ENCODE data around the gene MYO7B. TPM values are rescaled to one million over a fixed set of nuclear protein-coding genes. Genes with fewer than 3 reads are reported as not detected.
"Not testable (repeated sequence)": the region's sequence is repeated elsewhere in the genome, so short reads cannot be mapped to it uniquely, and the experiment has no call there.

Gene MYO7B
- polyA plus RNA-seq, 4 donors = 85.6 to 617 (median 462) TPM

- no peaks in the 10 kb centered on the region for H3K27me3 ChIP-seq (ENCODE audit: control insufficient read depth in 3 of 3, insufficient read depth in 3 of 3, low read length in 3 of 3)
- peaks cover 0 to 8% (median 0%) of the 10 kb centered on the region in 3 donors for H3K4me1 ChIP-seq (ENCODE audit: control insufficient read depth in 3 of 3, insufficient read depth in 2 of 3, low read depth in 1 of 3, low read length in 2 of 3)
- no peak for FAIRE-seq
- H3K36me3 ChIP-seq (ENCODE audit: control insufficient read depth in 3 of 3, insufficient read depth in 2 of 3, low read depth in 1 of 3, low read length in 3 of 3) = peaks cover 9 to 84% (median 20%) of the 10 kb centered on the region in 3 donors
- H3K4me3 ChIP-seq (ENCODE audit: low read depth in 1 of 3, low read length in 3 of 3) = no peak overlapping the region
- H3K27ac ChIP-seq (ENCODE audit: low read depth in 1 of 3, low read length in 2 of 3) = no peak overlapping the region
- WGBS, 3 donors = 85 to 87% (median 85%) methylated on average over 5 of the region's 5 CpGs
- DNase-seq = no peak
- H3K9me3 ChIP-seq (ENCODE audit: control insufficient read depth in 2 of 2, insufficient read depth in 1 of 2, low read depth in 1 of 2, low read length in 1 of 2) = no peaks in the 10 kb centered on the region
Measured at GRCh38 chr2:127567351-127567854, 31.9 kb downstream of the MYO7B start.

- no peak overlapping the region for H3K4me3 ChIP-seq (ENCODE audit: low read depth in 1 of 3, low read length in 3 of 3)
- peaks cover 9 to 84% (median 20%) of the 10 kb centered on the region in 3 donors for H3K36me3 ChIP-seq (ENCODE audit: control insufficient read depth in 3 of 3, insufficient read depth in 2 of 3, low read depth in 1 of 3, low read length in 3 of 3)
- 92 to 96% (median 92%) methylated on average over 6 of the region's 6 CpGs for WGBS, 3 donors
- H3K27ac ChIP-seq (ENCODE audit: low read depth in 1 of 3, low read length in 2 of 3) = no peak overlapping the region
- DNase-seq (no peak), FAIRE-seq (no peak)
- H3K4me1 ChIP-seq (ENCODE audit: control insufficient read depth in 3 of 3, insufficient read depth in 2 of 3, low read depth in 1 of 3, low read length in 2 of 3) = peaks cover 0 to 8% (median 0%) of the 10 kb centered on the region in 3 donors
- H3K9me3 ChIP-seq (ENCODE audit: control insufficient read depth in 2 of 2, insufficient read depth in 1 of 2, low read depth in 1 of 2, low read length in 1 of 2) = no peaks in the 10 kb centered on the region
- no peaks in the 10 kb centered on the region for H3K27me3 ChIP-seq (ENCODE audit: control insufficient read depth in 3 of 3, insufficient read depth in 3 of 3, low read length in 3 of 3)
Measured at GRCh38 chr2:127568128-127568527, 32.6 kb downstream of the MYO7B start.

GRCh38 chr2:127569666-127570065, 34.2 kb downstream of the MYO7B start:
- 85 to 92% (median 86%) methylated on average over 6 of the region's 6 CpGs for WGBS, 3 donors
- FAIRE-seq (no peak), DNase-seq (no peak)
- H3K27ac ChIP-seq (ENCODE audit: low read depth in 1 of 3, low read length in 2 of 3) = no peak overlapping the region
- H3K9me3 ChIP-seq (ENCODE audit: control insufficient read depth in 2 of 2, insufficient read depth in 1 of 2, low read depth in 1 of 2, low read length in 1 of 2) = no peaks in the 10 kb centered on the region
- no peak overlapping the region for H3K4me3 ChIP-seq (ENCODE audit: low read depth in 1 of 3, low read length in 3 of 3)
- peaks cover 9 to 85% (median 16%) of the 10 kb centered on the region in 3 donors for H3K36me3 ChIP-seq (ENCODE audit: control insufficient read depth in 3 of 3, insufficient read depth in 2 of 3, low read depth in 1 of 3, low read length in 3 of 3)
- no peaks in the 10 kb centered on the region for H3K27me3 ChIP-seq (ENCODE audit: control insufficient read depth in 3 of 3, insufficient read depth in 3 of 3, low read length in 3 of 3)
- H3K4me1 ChIP-seq (ENCODE audit: control insufficient read depth in 3 of 3, insufficient read depth in 2 of 3, low read depth in 1 of 3, low read length in 2 of 3) = no peaks in the 10 kb centered on the region

- H3K4me3 ChIP-seq (ENCODE audit: low read depth in 1 of 3, low read length in 3 of 3) = no peak overlapping the region
- peaks cover 9 to 82% (median 11%) of the 10 kb centered on the region in 3 donors for H3K36me3 ChIP-seq (ENCODE audit: control insufficient read depth in 3 of 3, insufficient read depth in 2 of 3, low read depth in 1 of 3, low read length in 3 of 3)
- H3K27ac ChIP-seq (ENCODE audit: low read depth in 1 of 3, low read length in 2 of 3) = no peak overlapping the region
- FAIRE-seq (no peak), DNase-seq (no peak)
- H3K9me3 ChIP-seq (ENCODE audit: control insufficient read depth in 2 of 2, insufficient read depth in 1 of 2, low read depth in 1 of 2, low read length in 1 of 2) = no peaks in the 10 kb centered on the region
- no peaks in the 10 kb centered on the region for H3K27me3 ChIP-seq (ENCODE audit: control insufficient read depth in 3 of 3, insufficient read depth in 3 of 3, low read length in 3 of 3)
- no peaks in the 10 kb centered on the region for H3K4me1 ChIP-seq (ENCODE audit: control insufficient read depth in 3 of 3, insufficient read depth in 2 of 3, low read depth in 1 of 3, low read length in 2 of 3)
- WGBS, 3 donors = 71 to 82% (median 76%) methylated on average over 18 of the region's 18 CpGs
Measured at GRCh38 chr2:127570282-127571250, 35.1 kb downstream of the MYO7B start.

DNA sequence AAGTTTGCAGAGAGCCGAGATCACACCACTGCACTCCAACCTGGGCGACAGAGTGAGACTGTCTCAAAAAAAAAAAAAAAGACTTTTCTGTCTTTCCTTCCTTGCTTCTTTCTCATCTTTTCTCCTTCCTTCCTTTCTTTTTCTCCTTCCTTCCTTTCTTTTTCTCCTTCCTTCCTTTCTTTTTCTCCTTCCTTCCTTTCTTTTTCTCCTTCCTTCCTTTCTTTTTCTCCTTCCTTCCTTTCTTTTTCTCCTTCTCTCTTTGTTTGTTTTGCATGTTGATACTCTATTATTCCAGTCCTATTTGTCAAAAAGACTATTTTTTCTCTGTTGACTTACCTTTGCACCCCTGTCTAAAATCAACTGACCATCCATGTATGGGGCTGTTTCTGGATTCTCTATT, 36.9 kb downstream of the MYO7B start:
- WGBS, 3 donors = 93 to 95% (median 94%) methylated on average over 2 of the region's 2 CpGs

DNA sequence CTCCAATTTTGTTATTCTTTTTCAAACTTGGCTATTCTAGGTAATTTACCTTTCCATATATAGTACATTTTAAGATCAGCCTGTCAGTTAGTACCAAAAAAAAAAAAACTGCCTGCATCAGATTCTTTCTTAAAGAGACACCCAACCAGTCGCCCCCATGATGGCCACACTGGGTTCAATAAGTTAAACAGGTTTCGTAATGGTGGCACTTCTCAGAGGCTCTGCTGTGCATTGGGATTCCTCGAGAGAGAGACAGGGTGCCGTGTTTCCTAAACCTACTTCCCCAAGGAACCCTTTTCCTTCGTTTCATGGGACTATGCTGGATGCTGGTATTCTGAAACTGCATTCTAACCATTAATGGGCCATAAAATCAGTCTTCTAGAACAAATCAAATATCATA, 37.4 kb downstream of the MYO7B start:
- FAIRE-seq (no peak), DNase-seq (no peak)
- Histone ChIP-seq H3K9me3 (ENCODE audit: control insufficient read depth in 2 of 2, insufficient read depth in 1 of 2, low read depth in 1 of 2, low read length in 1 of 2) (no peaks in the 10 kb centered on the region), H3K4me1 (ENCODE audit: control insufficient read depth in 3 of 3, insufficient read depth in 2 of 3, low read depth in 1 of 3, low read length in 2 of 3) (no peaks in the 10 kb centered on the region), H3K36me3 (ENCODE audit: control insufficient read depth in 3 of 3, insufficient read depth in 2 of 3, low read depth in 1 of 3, low read length in 3 of 3) (peaks cover 0 to 82% (median 13%) of the 10 kb centered on the region in 3 donors), H3K4me3 (ENCODE audit: low read depth in 1 of 3, low read length in 3 of 3) (no peak overlapping the region), H3K27ac (ENCODE audit: low read depth in 1 of 3, low read length in 2 of 3) (no peak overlapping the region), H3K27me3 (ENCODE audit: control insufficient read depth in 3 of 3, insufficient read depth in 3 of 3, low read length in 3 of 3) (no peaks in the 10 kb centered on the region)
- 83 to 96% (median 89%) methylated on average over 5 of the region's 5 CpGs for WGBS, 3 donors

More for the DNA sequence above, 36.9 kb downstream of the MYO7B start:
- not testable (repeated sequence) for H3K27me3 ChIP-seq (ENCODE audit: control insufficient read depth in 3 of 3, insufficient read depth in 3 of 3, low read length in 3 of 3); H3K9me3 ChIP-seq (ENCODE audit: control insufficient read depth in 2 of 2, insufficient read depth in 1 of 2, low read depth in 1 of 2, low read length in 1 of 2); H3K4me1 ChIP-seq (ENCODE audit: control insufficient read depth in 3 of 3, insufficient read depth in 2 of 3, low read depth in 1 of 3, low read length in 2 of 3); FAIRE-seq; DNase-seq; H3K27ac ChIP-seq (ENCODE audit: low read depth in 1 of 3, low read length in 2 of 3); H3K4me3 ChIP-seq (ENCODE audit: low read depth in 1 of 3, low read length in 3 of 3)
- peaks cover 2 to 82% (median 10%) of the 10 kb centered on the region in 3 donors for H3K36me3 ChIP-seq (ENCODE audit: control insufficient read depth in 3 of 3, insufficient read depth in 2 of 3, low read depth in 1 of 3, low read length in 3 of 3)

- WGBS, 3 donors = 94 to 100% (median 96%) methylated on average over 6 of the region's 6 CpGs
- DNase-seq (no peak), FAIRE-seq (no peak)
- no peak overlapping the region for H3K4me3 ChIP-seq (ENCODE audit: low read depth in 1 of 3, low read length in 3 of 3)
- no peaks in the 10 kb centered on the region for H3K4me1 ChIP-seq (ENCODE audit: control insufficient read depth in 3 of 3, insufficient read depth in 2 of 3, low read depth in 1 of 3, low read length in 2 of 3)
- no peaks in the 10 kb centered on the region for H3K9me3 ChIP-seq (ENCODE audit: control insufficient read depth in 2 of 2, insufficient read depth in 1 of 2, low read depth in 1 of 2, low read length in 1 of 2)
- peaks cover 0 to 82% (median 15%) of the 10 kb centered on the region in 3 donors for H3K36me3 ChIP-seq (ENCODE audit: control insufficient read depth in 3 of 3, insufficient read depth in 2 of 3, low read depth in 1 of 3, low read length in 3 of 3)
- H3K27me3 ChIP-seq (ENCODE audit: control insufficient read depth in 3 of 3, insufficient read depth in 3 of 3, low read length in 3 of 3) = no peaks in the 10 kb centered on the region
- H3K27ac ChIP-seq (ENCODE audit: low read depth in 1 of 3, low read length in 2 of 3) = no peak overlapping the region
Measured at GRCh38 chr2:127573298-127573697, 37.8 kb downstream of the MYO7B start.

GRCh38 chr2:127573771-127574170, 38.3 kb downstream of the MYO7B start:
- H3K27me3 ChIP-seq (ENCODE audit: control insufficient read depth in 3 of 3, insufficient read depth in 3 of 3, low read length in 3 of 3) = no peaks in the 10 kb centered on the region
- peaks cover 0 to 79% (median 15%) of the 10 kb centered on the region in 3 donors for H3K36me3 ChIP-seq (ENCODE audit: control insufficient read depth in 3 of 3, insufficient read depth in 2 of 3, low read depth in 1 of 3, low read length in 3 of 3)
- no peak overlapping the region for H3K4me3 ChIP-seq (ENCODE audit: low read depth in 1 of 3, low read length in 3 of 3)
- H3K4me1 ChIP-seq (ENCODE audit: control insufficient read depth in 3 of 3, insufficient read depth in 2 of 3, low read depth in 1 of 3, low read length in 2 of 3) = no peaks in the 10 kb centered on the region
- no peaks in the 10 kb centered on the region for H3K9me3 ChIP-seq (ENCODE audit: control insufficient read depth in 2 of 2, insufficient read depth in 1 of 2, low read depth in 1 of 2, low read length in 1 of 2)
- WGBS, 3 donors = 94 to 96% (median 95%) methylated on average over 17 of the region's 17 CpGs
- FAIRE-seq (no peak), DNase-seq (no peak)
- H3K27ac ChIP-seq (ENCODE audit: low read depth in 1 of 3, low read length in 2 of 3) = no peak overlapping the region

All from small intestine (tissue), 7 donors.